GM12801 (cell line): ENCODE data around the gene MT1E.

ENCODE experiments used
- CTCF ChIP-seq: IDR thresholded peaks from one replicate; pipeline ENCODE4 v1.5.1; 2011; ENCODE audit warnings: control low read depth; ENCODE audit not compliant: insufficient read length; ENCODE audit errors: extremely low read depth

MT1E gene

GRCh38 chr16:56615353-56615752, 10.2 kb upstream of the MT1E start:
- no peak for TF ChIP-seq CTCF

- TF ChIP-seq CTCF = no peak
These were observed 8.9 kb upstream of the MT1E start for GRCh38 chr16:56616608-56617211.

- no peak for TF ChIP-seq CTCF
These were observed 8.1 kb upstream of the MT1E start for GRCh38 chr16:56617212-56618085.

GRCh38 chr16:56618138-56618537, 7.4 kb upstream of the MT1E start:
- no peak for TF ChIP-seq CTCF

GRCh38 chr16:56620339-56620897, 5.2 kb upstream of the MT1E start:
- TF ChIP-seq CTCF = no peak

- TF ChIP-seq CTCF = no peak
These were observed 1.9 kb upstream of the MT1E start for GRCh38 chr16:56623637-56624036.

- TF ChIP-seq CTCF = no peak
These were observed 518 bp downstream of the MT1E start for GRCh38 chr16:56625943-56626654.
